ENCODE results near the gene CLTCL1. TPM values are rescaled to one million over a fixed set of nuclear protein-coding genes. Genes with fewer than 3 reads are reported as not detected.

CLTCL1 gene
- total RNA-seq, 4 donors from 2014 or later: 5.7 to 11.7 (median 8.4) TPM

- no peak overlapping the region for H3K4me3 ChIP-seq
- no peak overlapping the region for H3K27ac ChIP-seq
- H3K36me3 ChIP-seq: peaks cover 0 to 100% of the 10 kb centered on the region in 2 donors
- no peak for ATAC-seq
- H3K9me3 ChIP-seq: no peaks in the 10 kb centered on the region
- WGBS, 2 donors (ENCODE audit: low coverage in 1 of 2): 80 to 90% methylated on average over 2 of the region's 11 CpGs
- H3K27me3 ChIP-seq: no peaks in the 10 kb centered on the region
- no peak for TF ChIP-seq CTCF (IDR thresholded peaks at IDR 0.05)
- TF ChIP-seq POLR2AphosphoS5 (IDR thresholded peaks at IDR 0.05): no peak
- no peak for TF ChIP-seq EP300 (IDR thresholded peaks at IDR 0.05)
- peaks cover 0 to 2% (median 0%) of the 10 kb centered on the region in 3 donors for H3K4me1 ChIP-seq
These were observed 153.9 kb downstream of the CLTCL1 start for GRCh38 chr22:19137384-19138216.

- no peak for TF ChIP-seq POLR2A (IDR thresholded peaks at IDR 0.05)
- TF ChIP-seq POLR2AphosphoS5 (IDR thresholded peaks at IDR 0.05): no peak
- no peak for TF ChIP-seq CTCF (IDR thresholded peaks at IDR 0.05)
- TF ChIP-seq EP300 (IDR thresholded peaks at IDR 0.05): no peak
- no peak overlapping the region for H3K27ac ChIP-seq
- WGBS, 2 donors (ENCODE audit: low coverage in 1 of 2): 92 to 96% methylated on average over 2 to 4 of the region's 10 CpGs
- H3K27me3 ChIP-seq: no peaks in the 10 kb centered on the region
- no peaks in the 10 kb centered on the region for H3K9me3 ChIP-seq
- no peak for ATAC-seq
- H3K4me1 ChIP-seq: no peaks in the 10 kb centered on the region
- peaks cover 0 to 100% of the 10 kb centered on the region in 2 donors for H3K36me3 ChIP-seq
- no peak overlapping the region for H3K4me3 ChIP-seq
These were observed 154.6 kb downstream of the CLTCL1 start for GRCh38 chr22:19136915-19137314.

GRCh38 chr22:19134874-19135273 lies 156.6 kb downstream of the CLTCL1 start:
- WGBS, 2 donors (ENCODE audit: low coverage in 1 of 2): 93% methylated on average over 8 of the region's 18 CpGs; no CpG with 5 or more reads in 1 of the 2 donors
- Histone ChIP-seq H3K4me1 (no peaks in the 10 kb centered on the region), H3K27ac (no peak overlapping the region), H3K4me3 (no peak overlapping the region), H3K27me3 (no peaks in the 10 kb centered on the region), H3K36me3 (peaks cover 0 to 86% of the 10 kb centered on the region in 2 donors), H3K9me3 (no peaks in the 10 kb centered on the region)
- no peak for TF ChIP-seq POLR2A (IDR thresholded peaks at IDR 0.05)
- no peak for TF ChIP-seq CTCF (IDR thresholded peaks at IDR 0.05)
- ATAC-seq: no peak

GRCh38 chr22:19134176-19134831 lies 157.2 kb downstream of the CLTCL1 start:
- ATAC-seq: no peak
- TF ChIP-seq CTCF (IDR thresholded peaks at IDR 0.05) (no peak), POLR2AphosphoS5 (IDR thresholded peaks at IDR 0.05) (no peak), EP300 (IDR thresholded peaks at IDR 0.05) (no peak), POLR2A (IDR thresholded peaks at IDR 0.05) (no peak)
- Histone ChIP-seq H3K4me3 (no peak overlapping the region), H3K4me1 (no peaks in the 10 kb centered on the region), H3K27ac (no peak overlapping the region), H3K27me3 (no peaks in the 10 kb centered on the region), H3K36me3 (peaks cover 0 to 80% of the 10 kb centered on the region in 2 donors), H3K9me3 (no peaks in the 10 kb centered on the region)
- WGBS, 2 donors (ENCODE audit: low coverage in 1 of 2): 92% methylated on average over 2 of the region's 21 CpGs; no CpG with 5 or more reads in 1 of the 2 donors
